DOHH2 (cell line): Measurements from ENCODE around the gene TOR2A.

ENCODE experiments used
- EZH2phosphoT487 ChIP-seq: fragments of 200-600 bp; sonication (generic); IDR thresholded peaks from 2 replicates; pipeline ENCODE4 v1.6.1; 2017; ENCODE audit warnings: borderline replicate concordance, mild to moderate bottlenecking, antibody characterized with exemption, low read length, moderate library complexity, mixed read lengths
- TF ChIP-seq, protein P1 (sequence below): fragments of 200-600 bp; sonication (generic); IDR thresholded peaks from one replicate; pipeline ENCODE4 v1.5.1; 2014; ENCODE audit warnings: antibody characterized with exemption, mild to moderate bottlenecking, low read depth, low read length; ENCODE audit not compliant: poor library complexity, severe bottlenecking

DNA sequence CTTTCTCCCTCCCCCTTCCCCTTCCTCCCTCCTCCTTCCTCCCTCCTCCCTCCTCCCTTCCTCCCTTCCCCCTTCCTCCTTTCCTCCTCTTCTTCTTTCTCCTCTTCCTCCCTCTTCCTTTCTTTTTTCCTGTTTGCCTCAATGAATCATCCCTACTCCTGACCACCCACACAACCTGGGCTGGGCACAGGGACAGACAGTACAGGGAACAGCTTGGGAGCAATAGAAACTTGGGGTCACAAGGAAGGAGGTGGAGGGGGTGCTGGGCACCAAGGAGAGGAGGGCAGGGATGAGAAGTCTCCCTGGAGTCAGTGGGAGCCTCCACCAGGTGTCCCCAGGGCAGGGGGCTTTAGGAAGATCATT lies 14.2 kb downstream of the TOR2A start:
- TF ChIP-seq, protein P1, sequence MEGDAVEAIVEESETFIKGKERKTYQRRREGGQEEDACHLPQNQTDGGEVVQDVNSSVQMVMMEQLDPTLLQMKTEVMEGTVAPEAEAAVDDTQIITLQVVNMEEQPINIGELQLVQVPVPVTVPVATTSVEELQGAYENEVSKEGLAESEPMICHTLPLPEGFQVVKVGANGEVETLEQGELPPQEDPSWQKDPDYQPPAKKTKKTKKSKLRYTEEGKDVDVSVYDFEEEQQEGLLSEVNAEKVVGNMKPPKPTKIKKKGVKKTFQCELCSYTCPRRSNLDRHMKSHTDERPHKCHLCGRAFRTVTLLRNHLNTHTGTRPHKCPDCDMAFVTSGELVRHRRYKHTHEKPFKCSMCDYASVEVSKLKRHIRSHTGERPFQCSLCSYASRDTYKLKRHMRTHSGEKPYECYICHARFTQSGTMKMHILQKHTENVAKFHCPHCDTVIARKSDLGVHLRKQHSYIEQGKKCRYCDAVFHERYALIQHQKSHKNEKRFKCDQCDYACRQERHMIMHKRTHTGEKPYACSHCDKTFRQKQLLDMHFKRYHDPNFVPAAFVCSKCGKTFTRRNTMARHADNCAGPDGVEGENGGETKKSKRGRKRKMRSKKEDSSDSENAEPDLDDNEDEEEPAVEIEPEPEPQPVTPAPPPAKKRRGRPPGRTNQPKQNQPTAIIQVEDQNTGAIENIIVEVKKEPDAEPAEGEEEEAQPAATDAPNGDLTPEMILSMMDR, result no peak
- TF ChIP-seq EZH2phosphoT487, result no peak
